ENCODE data around the gene ATP8B4.

Gene ATP8B4

DNA sequence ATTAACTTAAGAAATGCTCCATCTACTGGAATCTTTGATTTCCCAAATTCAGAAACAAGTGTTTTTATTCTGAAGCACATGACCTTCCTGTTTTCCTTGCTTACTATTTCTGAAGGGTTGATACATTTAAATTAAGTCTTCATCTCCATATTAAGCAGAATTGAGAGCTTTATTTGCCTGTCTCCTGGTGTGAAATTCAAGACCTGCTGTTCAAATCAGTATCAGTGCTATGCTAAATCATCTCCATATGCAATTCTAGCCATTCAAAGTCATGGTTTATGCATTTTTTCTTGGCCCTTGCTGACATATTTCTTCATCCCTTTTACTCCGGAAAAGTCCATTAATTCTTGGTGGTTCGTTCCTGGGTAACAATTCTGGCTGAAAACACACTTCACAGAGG lies 195.4 kb downstream of the ATP8B4 start:
- DNase-seq: no peak

DNA sequence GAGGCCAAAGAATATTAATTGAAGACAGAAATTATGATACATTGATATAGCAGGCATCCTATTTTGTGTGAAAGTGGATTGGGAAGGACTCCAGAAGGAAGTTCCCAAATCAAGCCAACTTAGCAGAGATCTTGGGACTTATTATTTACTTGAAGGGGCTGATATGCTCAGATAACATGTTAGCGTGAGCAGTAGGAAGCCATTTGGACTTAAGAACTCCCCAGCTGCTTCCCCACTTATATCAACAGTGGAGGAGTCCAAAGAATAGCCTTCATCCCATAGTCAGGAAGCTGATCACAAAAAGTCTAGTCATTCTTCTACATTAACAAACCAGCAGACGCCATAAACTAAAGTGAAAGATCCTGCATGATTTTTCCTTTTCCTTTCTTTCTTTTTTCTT lies 200.0 kb downstream of the ATP8B4 start:
- no peak for DNase-seq

DNA sequence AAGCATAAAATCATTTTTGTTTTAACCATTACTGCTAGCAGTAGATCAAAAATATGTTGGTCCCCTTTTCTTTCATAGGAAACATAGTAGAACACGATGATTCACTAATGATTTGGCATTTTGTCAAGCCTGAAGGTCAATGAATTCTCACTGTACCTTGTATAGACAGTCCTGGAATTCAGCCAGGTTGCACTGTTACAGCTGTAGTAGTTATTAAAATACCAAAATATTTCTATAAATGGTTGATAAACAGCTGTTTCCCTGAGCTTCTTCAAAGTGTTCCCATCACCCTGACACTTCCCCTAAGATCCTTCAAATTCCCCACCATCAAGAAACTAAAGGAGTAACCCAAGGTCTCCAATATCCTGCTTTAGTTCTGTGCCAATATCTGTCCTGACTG lies 200.9 kb downstream of the ATP8B4 start:
- DNase-seq: no peak

DNA sequence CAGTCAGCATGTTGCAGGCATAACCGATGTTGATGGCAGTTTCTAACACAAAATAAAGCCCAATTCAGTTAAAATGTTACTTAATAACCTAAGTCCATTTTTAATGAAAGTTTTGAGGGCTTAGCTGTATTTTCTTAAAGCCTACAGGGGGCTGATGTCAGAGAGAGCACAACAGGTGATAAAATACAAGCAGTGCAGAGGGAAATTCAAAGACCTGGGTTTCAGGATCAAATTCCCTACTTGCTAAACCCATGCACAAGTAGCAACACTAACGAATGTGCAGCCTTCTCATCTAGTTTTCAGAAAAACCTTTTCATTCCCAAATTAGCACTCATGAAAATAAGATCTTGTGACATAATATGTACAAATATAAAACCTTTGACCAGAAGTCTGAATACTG lies 202.0 kb downstream of the ATP8B4 start:
- DNase-seq: no peak

DNA sequence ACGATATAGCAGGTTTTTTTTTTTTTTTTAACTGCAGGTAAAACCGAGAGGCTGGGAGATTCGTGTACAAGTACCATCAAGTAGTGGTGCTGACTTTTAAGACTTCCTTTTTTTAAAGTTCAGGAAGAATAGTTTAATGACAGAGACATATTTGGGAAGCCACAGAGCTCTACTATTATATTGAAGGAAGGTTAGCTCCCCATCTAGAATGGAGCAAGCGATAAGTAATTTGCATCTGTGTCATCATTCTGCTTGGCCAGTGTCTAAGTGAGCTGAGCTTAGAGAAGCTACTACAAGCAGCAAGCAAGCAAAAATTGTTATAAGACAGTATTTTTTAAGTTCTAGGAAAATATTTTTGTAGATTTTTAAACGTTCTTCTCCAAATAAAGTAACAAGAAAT lies 203.2 kb downstream of the ATP8B4 start:
- DNase-seq: no peak

DNA sequence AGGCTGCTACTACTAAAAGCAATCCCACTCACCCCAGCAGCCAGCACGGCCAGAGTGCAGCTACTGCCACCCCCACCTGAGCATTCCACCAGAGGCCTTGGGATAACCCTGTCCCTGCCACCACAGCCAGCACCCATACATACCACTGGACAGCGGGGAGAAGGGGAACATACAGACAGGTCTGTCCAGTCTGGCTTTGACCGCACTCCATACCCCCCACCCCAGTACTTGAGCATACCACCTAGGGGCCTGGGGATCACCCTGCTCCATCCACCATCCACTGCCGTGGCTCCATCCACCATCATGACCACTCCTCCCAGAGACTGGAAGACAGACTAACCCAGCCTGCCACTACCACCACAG lies 210.1 kb downstream of the ATP8B4 start:
- DNase-seq: no peak

DNA sequence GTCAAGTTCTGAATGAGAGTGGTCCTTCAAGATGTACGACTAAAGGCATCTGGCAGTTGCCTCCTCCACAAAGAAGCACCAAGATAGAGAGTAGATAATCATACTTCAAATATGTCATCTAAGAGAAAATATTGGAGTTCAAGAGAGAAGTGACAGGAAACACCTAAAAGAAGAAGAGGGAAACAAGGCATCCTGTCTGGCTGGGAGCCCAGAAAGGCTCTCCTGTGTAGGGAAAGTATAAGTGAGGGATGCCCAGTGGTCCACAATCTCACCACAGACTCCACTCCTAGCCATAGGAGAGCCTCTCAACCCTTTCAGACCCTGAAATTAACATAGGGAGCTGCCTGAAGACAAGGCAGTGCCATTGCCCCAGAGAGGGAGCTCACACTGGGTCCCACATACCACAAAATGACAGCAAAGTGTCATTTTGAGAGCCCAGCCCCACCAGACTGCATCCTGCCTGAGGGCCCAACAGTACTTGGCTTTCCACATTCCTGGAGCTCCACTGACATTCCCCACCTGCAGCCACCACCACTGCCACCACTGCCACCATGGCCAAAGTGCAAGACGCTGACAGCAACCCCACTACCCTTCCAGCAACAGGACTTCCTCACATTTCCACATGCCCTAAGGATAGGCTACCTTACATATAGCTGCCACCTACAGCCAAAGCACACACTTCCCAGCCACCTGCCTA lies 210.6 kb downstream of the ATP8B4 start:
- no peak for DNase-seq

DNA sequence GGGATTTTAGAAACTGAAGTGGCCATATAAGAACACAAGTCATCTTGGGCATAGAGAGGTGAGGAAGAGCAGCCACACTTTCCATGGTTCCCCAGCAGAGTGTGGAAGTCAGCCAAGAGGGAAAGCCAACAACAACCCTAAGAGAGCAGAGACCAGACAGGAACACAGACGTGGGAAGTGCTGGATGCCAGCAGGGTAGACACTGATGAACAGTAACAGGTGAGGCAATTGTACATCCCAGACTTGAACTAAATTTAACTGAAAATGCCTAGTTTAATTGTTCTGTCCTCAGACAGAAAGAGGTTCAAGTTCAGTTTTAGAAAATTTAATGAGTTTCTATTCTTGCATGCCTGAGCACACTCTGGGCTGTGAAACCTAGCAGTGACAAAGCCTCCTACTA lies 212.1 kb downstream of the ATP8B4 start:
- DNase-seq: no peak

DNA sequence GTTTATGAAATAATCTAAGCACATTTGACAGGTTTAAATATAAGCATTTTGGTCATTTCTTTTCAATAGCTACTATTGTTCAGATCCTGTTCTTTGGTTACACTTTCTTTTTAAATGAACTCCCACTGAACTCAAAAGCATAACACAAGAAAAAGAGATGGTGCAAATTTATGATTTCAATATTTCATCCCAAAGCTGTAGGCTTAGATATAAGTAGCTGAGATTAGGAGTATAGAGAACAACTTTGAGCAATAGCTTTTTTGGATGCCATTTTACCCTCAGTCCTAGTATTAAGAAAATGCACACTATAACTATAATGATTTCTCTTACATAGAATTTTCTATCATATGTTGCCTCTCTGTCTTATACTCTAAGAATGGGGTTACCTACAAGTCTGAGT lies 213.8 kb downstream of the ATP8B4 start:
- DNase-seq: no peak

DNA sequence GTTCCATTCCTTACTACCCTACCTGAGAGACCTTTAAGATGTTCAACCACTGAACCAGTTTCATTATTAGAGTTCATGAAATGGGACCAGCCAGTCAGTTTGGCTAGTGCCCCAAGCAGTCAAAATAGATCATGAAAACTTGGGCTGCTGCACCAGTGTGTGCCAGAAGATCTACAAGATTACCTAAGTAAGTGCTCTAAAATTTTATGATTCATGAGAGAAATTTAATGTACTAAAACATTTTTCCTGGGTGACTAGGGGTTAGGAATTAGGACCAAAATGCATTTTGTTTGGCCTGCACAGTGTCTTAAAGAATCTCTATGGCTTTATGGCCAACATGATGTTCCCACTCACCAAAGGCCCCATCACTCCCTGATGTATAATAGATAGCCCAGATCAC lies 214.7 kb downstream of the ATP8B4 start:
- DNase-seq: no peak

DNA sequence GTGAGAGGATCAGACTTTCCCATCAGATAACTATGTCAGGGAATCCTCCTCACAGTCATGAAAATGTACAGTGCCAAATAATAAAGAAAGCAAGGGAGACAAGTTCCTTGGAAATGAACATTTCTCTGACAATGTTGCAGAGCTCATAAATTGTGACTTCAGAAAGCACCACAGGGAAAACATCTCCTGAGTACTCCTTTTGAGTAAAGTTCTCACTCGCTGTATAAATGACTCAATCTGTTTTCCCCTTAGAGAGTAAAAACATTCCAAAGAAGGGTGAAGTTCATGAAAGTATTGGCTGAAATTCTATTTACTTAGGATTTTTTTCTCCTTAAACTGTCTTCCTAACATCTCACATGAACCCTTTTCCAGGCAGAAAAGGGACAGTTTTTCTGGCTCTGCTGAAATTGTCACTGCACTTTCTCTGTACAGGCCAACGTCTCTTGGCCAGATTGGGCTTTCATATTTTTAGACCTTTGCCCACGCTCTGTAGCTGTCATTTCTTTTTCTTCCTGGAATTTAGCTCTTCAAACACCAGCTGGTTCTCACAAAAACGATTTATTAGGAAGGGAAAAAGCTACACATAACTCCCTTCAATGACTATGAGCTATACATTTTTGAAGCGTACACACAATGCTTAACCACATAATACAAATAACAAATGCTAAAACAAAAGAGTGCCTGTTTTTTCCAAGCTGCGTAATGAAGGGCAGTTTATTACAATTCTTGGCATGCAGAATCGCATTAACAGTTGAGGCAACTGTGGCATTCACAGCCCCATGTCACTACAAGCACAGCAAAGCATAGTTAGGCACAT lies 216.1 kb downstream of the ATP8B4 start:
- peak; percentile 54 for DNase-seq

DNA sequence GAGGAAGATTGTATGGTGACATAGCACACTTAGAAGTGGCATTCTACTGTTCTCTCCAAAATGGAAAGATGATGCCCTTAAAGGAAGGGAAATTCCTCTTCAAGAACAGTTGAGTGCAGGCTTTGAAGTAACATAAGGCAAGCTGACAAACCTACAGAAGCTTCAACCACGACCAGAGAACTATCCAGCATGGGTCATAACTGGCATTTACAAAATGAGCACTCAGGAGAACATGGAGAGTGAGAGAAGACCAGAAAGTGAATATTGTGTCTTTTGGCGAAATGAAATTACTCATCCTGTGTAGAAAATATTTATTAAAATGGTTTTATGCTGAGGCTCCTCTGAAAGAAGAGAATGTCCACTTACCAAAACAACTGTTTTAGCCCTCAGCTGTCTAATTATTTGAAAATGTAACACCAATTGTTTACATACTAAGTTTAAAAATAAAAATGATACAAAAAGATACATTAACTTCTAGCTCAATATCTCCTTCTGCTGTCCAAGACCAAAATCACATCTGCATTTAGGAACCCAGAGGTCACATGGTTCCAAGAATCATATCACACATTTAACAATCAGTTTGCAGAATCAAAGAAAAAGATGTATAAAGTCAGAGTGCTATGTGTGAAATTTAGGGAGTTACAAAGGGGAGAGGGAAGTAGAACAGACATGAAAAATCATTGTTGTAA lies 216.9 kb downstream of the ATP8B4 start:
- peak; percentile 67 for DNase-seq

DNA sequence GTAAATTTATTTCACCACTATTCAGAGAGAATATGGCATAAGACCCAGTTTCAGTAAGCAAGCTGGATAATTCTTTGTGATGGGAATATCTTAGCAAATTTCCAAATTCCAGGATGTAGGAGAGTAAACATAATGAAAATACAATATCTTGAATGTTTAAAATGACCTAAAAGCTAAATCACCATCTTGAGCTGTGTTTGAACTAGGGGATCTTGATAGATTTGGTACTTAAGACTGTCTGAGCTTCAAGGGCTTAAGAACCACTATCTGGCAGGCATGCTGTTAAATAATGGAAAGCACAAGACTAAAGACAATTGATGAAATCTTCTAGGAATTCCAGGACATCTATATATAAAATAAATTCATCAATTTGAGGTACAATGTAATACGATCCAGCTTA lies 217.7 kb downstream of the ATP8B4 start:
- DNase-seq: no peak

DNA sequence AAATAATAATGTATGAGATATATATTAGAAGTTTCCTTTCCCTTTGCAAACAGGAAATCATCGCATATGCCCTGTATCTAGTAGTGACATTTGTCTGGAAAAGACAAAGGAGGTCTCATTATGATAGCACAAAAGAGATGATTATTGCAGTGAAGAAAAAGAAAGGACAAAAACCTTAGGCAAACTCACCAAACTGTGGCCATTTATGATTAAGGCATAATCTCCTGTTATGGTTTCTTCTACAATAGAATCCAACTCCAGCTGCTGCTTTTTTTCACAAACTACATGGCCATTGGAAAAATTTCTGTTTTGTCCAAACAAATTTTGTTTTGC lies 218.2 kb downstream of the ATP8B4 start:
- no peak for DNase-seq

DNA sequence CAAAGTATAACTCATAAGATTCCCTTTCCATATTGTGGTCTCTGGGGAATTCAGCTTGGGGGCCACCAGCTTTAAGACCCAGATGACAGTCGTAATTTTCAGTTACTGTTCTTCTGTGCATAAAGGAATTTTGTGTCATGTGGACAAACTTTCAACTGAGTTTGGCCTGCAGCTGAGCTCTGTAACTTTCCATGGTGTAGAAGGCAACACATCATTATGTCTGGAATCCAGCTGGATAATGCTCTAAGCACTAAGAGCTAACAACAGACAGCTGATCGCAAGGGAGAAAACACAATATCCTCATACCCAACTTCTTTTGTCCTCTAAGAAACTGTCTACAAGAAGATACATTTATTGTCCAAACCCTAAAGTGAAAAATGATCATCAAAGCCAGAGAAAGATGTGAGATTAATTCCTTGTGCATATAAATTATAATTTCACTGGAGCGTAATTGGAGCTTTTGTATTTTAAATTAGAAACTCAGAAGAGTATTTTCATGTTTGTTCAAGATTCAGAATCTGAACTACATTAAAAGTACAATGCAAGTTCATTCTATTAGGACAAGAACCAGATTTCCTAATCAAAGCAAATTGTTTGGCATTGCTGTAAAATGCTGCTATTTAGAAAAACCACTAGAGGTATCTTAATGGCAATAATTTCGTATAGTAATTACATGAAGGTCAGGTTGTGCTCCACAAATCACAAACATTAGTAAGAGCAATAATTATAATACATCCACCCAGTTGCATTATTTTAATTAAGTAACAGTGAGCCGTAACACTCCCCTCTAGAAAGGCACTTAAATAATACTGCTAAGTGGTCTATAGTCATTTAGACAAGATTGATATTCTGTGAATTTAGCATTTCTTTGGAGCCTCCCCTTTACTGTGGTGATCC lies 218.8 kb downstream of the ATP8B4 start:
- peak; percentile 21 for DNase-seq

DNA sequence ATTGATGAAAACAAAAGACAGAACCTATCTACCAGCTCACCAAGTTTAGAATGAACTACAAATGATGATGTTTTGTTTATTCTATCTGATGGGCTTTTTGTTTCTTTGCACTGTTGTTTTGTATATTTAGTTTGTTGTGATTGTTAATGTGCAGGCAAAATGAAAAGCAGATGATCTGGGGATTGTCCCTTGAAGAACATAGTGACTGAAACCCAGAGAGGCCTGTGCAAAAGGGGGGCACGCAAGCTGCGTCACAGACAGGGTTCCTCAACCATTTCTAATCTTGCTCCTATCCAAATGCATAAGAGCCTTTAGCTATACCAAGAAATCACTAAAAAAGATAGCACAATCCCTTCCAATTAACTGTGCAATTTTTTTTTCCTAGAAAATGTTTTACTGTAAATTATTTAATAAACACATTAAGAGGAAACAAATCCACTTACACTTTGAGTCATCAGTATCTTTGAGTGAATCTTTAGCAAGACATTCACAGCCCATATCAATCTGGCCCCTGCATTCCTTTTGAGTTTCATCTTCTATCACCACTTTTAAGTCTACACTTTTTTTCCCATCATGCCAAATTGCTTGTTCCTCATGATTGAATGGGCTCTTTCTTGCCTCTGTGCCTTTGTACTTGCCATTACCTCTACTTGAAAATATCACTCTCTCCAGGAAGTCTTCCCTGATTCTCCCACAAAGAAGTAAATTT lies 220.3 kb downstream of the ATP8B4 start:
- DNase-seq: no peak

DNA sequence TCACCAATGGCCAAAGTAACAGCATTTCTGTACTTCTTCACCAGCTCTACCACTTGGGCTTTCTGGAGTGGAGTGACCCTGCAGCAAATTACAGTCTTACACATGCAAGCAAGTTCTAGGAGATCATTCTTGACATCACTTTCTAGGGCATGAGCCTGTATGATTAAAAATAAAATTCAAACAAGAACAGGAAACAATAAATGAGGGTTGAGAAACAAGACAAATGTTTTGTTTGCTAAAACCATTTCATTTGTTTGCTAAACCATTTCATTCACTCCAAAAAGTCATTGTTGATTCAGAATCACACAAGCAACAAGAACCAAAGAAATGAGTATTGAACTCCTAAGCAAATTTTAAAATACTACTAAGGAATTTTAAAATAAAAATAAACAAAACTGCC lies 220.9 kb downstream of the ATP8B4 start:
- DNase-seq: no peak

DNA sequence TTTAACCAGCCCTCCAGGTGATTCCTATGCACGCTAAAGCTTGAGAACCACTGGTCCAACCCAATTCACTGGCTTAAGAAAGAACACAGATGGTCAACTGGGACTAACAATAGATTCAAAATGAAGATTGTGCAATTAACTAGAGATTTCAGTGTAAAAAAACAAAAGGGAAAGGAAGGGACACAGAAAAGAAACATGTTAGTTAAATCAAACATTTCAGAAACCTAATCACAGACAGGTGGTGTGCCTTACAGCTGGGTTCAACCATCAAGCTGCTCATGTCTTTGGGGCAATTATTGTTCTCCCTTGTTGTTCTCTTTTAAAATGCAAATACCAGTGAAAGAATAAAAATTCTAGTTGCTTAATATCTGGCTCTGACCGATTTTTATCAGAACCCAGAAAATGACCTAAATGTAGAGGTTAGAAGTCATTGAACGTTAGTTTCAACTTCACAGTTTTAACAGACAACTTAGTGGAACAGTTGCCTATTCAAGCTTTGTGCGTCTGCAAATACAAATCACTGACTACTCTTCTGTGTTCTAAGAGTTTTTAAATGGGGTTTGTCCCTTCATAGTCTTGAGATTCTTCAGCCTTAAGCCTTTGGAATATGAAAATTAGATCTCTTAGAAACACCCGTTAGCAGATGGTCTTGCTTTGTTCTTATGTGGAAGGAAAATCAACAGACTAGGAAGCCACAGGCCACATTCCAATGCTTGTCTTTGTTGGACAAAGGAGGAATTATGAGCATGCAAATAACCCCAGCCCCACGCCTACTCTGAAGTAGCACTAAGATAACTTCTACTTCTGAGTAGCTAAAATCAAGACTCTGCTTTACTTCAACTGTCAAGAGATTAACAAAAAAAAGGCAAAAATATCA lies 223.4 kb downstream of the ATP8B4 start:
- no peak for DNase-seq

DNA sequence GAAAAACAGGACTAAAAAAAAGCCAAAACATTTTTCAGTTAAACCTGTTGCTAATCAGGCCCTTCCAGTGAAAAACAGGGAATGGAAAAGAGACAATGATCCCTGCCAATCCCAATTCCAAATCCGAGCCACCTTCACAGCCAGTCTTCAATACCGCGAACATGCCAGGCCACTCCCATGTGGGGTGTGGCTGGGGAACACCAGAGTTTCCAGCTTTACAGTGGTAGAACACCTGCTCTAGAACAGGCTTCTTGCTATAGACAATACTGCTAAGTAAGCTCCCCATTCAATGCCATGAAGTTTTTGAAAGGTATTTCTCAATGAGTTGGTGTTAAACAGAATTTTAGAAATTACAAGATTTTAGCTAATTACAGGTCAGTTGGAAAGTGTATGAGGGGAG lies 228.3 kb downstream of the ATP8B4 start:
- DNase-seq: no peak

DNA sequence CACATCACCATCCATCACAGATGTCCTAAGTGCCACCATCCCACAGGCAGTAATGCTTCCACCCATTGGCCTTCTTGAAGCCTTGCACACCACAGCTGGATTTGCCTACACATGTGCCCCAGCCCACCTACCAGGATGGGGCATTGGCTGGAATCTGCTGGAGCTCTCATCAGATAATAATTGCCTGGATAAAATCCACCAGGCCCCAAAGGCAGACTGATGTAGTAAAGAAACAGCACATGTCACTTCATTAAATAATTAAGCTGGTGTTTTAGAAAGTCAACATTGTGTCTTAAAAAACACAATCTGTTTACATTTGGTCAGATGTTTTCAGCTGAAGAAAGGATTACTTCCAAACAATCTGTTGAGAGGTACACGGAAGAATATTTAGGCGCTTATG lies 229.5 kb downstream of the ATP8B4 start:
- no peak for DNase-seq

DNA sequence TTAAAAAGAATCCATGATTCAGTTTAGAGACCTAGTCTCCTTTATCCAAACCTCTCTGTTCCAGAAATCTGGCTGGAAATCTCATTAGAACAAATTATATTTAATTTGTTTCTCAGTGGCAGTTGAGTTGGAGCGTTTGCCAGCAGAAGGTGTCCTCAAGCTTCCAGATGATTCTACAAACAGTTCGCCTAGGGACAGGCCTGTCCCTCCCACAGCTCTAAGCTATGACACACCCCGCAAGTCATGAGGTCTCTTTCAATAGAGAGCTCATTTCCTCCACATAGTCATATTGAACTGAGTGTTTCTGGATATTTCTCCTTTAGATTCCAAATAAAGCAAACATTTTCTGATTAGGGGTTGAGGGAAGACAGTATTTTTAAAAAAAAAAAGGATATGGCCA lies 230.3 kb downstream of the ATP8B4 start:
- DNase-seq: no peak

DNA sequence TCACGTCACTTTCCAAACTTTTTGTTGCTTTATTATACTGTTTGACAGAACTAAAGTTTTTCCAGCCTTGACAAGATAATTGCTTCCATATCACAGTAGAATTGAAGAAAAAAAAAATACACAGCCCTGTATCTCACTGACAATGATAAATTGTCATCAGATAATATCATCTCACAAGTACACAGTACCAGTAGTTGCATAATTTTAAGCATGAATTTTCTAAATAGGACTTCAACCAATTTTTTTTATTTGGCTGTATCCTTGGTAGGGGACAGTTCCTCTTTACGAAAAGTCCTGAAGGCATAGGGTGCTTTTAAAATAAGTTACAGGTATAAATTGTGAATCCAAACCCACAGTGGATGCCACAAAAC lies 230.7 kb downstream of the ATP8B4 start:
- no peak for DNase-seq

Data from HCEC 1CT (cell line).